Skin epidermis (tissue), 12 donors: ENCODE results near the gene MARF1.
A peak's percentile ranks its signal among the peaks of the same experiment; 100 is the strongest.
"Not testable (repeated sequence)": the region's sequence is repeated elsewhere in the genome, so short reads cannot be mapped to it uniquely, and the experiment has no call there.

Experiments used
- H3K27ac ChIP-seq, 21 experiments: fragments of 200-600 bp; sonication (generic) in 11 of 21; one replicate each; pipeline ENCODE4 v1.5.0; 2020; ENCODE audit warnings: mild to moderate bottlenecking in 3 of 21, inconsistent platforms in 2 of 21, moderate library complexity in 2 of 21
- H3K4me3 ChIP-seq, 7 experiments: fragments of 200-600 bp; sonication (generic) in 2 of 7; one replicate each; pipeline ENCODE4 v1.5.0; 2020; ENCODE audit warnings: inconsistent platforms in 2 of 7, mild to moderate bottlenecking in 2 of 7, moderate library complexity in 1 of 7

MARF1 gene

DNA sequence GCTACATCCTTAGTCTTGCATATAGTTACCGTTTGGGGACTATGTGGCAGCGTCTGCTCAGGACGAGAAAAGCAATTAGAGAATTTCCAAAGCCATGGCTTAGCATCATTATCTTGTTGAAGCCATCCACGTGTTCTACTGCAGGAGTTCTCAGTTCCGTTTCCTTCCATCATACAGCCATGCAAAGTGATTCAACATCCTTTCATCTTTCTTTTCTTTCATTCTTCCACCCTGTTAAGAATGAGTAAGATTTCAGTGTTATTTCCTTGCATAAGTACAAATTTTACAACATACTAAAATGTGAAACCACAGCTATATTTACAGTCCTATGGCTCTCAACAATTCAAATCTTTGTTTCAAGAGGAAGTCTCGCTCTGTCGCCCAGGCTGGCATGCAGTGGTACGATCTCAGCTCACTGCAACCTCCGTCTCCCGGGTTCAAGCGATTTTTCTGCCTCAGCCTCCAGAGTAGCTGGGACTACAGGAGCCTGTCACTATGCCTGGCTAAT is 3.8 kb downstream of the MARF1 start:
- H3K27ac ChIP-seq = peak overlapping the region in 5 of 21 experiments; percentile 5 to 96 (median 16)
- no peak overlapping the region for H3K4me3 ChIP-seq

DNA sequence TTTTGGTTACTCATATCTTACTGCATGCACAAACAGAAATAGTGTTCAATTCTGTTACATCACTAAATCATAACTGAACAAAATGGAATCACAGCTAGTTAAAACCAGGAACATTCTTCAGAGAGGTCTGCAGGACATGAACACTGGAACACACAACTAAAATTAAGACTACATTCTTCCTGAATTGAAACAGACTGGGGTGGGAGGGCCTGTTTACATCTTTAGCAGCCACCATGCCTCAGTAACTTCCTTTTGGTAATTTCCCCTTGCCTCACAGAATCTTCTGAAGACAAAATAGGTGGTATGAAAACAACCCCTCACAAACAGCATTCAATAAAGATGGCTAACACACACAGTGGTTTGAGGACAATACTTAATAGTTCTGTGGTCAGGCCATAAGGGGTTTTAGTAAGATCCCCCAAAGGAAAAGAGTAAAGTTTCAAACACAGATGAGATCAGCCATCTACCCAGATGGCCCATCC is 6.5 kb downstream of the MARF1 start:
- Histone ChIP-seq H3K27ac (peak overlapping the region in 6 of 21 experiments; percentile 11 to 74 (median 48)), H3K4me3 (no peak overlapping the region)

- Histone ChIP-seq H3K4me3 (no peak overlapping the region), H3K27ac (peak overlapping the region in 6 of 21 experiments; percentile 11 to 74 (median 48))
These were observed 7.0 kb downstream of the MARF1 start for GRCh38 chr16:15635926-15636325.

DNA sequence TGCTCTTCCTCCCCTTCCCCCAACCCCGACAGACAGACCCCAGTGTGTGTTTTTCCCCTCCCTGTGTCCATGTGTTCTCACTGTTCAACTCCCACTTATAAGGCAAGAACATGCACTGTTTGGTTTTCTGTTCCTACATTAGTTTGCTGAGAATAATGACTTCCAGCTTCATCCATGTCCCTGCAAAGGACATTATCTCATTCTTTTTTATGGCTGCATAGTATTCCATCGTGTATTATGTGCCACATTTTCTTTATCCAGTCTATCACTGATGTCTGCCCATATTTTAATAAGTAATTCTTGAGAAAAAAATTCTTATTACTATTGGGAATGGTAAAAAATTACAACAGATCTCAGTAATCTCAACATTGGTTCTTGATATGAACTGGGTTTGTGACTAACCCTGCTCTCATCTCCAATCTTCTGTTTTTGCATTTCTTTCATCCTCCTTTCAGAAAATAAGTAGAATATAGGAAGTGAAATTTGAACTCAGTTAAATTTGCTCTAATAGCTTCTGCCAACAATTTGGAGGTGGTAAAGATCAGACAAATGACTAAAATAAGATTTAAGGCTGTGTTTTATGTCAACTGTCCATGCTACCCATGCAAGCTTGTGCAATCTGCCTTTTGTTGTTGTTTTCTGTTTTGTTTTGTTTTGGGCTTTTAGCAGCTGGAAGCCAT is 11.1 kb downstream of the MARF1 start:
- no peak overlapping the region for H3K27ac ChIP-seq
- H3K4me3 ChIP-seq = no peak overlapping the region

GRCh38 chr16:15621889-15622288 is 21.1 kb downstream of the MARF1 start:
- no peak overlapping the region for H3K4me3 ChIP-seq

DNA sequence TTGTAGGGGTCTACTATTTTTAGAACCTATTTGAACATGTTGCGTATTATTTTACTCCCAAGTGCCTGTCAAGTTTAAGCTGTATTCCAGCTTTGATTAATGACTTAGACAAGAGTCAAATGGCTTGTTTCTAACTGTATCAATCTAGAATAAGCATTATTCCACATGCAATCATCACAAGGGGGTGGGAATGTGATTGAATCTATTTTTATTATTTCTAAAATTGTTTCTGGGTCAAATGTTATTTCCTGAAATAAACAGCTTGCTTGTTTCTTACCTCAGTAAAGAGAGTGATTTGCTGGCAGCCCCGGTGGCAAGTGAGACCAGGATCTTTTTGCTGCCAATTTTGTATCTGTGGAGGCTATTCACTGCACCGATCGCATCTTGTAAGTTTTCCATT is 21.5 kb downstream of the MARF1 start:
- Histone ChIP-seq H3K27ac (no peak overlapping the region), H3K4me3 (no peak overlapping the region)

More at GRCh38 chr16:15621889-15622288, 21.1 kb downstream of the MARF1 start:
- no peak overlapping the region for H3K27ac ChIP-seq

DNA sequence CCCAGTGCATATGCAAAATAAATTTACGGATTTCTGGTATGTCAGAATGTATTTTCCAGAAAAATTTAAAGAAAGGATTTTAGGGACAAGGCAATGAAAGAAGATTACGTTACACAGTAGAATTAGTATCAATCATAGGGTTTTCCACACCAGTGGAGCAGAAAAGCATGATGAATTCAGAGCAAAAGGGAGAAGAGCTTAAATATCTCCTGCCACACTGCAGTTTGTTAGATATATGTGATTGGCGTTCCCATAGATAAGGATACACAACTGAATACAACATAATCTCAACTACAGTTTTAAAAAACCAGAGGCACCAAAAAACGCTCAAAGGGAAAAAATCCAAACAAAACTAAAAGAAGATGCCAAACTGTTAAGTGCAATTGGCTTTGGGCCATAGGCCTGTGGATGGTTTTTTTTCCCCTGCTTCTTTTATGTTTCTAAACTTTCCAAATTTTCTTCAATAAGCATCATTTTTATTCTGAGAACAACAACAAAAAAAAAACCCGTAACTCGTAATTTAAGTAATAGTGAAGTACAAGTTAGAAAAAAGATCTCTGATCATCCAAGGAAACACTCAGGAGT is 22.3 kb downstream of the MARF1 start:
- no peak overlapping the region for H3K4me3 ChIP-seq
- no peak overlapping the region for H3K27ac ChIP-seq

DNA sequence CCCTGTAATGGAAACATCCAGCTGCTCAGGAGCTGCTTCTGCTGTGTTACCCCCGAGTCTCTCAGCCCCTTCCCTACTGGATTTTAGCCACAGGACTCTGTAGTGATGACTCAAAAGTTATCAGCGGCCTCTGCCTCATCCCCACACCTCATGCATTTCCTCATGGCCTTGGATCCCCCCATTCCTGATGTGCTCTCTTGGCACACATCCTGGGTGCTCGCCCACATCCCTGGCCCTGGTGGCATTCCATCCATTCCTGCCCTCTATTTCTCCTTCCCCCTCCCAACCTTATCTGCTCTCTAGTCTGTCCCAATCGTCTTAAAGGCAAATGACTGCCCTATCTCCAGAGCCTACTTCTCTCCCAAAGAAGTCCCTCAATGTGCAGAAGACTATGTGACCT is 24.6 kb downstream of the MARF1 start:
- no peak overlapping the region for H3K27ac ChIP-seq

GRCh38 chr16:15617901-15618300 is 25.1 kb downstream of the MARF1 start:
- no peak overlapping the region for H3K4me3 ChIP-seq
- H3K27ac ChIP-seq = no peak overlapping the region

More for the DNA sequence above, 24.6 kb downstream of the MARF1 start:
- no peak overlapping the region for H3K4me3 ChIP-seq

GRCh38 chr16:15616475-15617165 is 26.3 kb downstream of the MARF1 start:
- no peak overlapping the region for H3K27ac ChIP-seq
- no peak overlapping the region for H3K4me3 ChIP-seq

GRCh38 chr16:15616012-15616411 is 26.9 kb downstream of the MARF1 start:
- Histone ChIP-seq H3K27ac (no peak overlapping the region), H3K4me3 (no peak overlapping the region)

GRCh38 chr16:15613676-15614075 is 29.3 kb downstream of the MARF1 start:
- Histone ChIP-seq H3K27ac (no peak overlapping the region), H3K4me3 (no peak overlapping the region)

GRCh38 chr16:15611610-15612009 is 31.3 kb downstream of the MARF1 start:
- H3K27ac ChIP-seq = peak overlapping the region in 1 of 21 experiments; percentile 2
- no peak overlapping the region for H3K4me3 ChIP-seq

DNA sequence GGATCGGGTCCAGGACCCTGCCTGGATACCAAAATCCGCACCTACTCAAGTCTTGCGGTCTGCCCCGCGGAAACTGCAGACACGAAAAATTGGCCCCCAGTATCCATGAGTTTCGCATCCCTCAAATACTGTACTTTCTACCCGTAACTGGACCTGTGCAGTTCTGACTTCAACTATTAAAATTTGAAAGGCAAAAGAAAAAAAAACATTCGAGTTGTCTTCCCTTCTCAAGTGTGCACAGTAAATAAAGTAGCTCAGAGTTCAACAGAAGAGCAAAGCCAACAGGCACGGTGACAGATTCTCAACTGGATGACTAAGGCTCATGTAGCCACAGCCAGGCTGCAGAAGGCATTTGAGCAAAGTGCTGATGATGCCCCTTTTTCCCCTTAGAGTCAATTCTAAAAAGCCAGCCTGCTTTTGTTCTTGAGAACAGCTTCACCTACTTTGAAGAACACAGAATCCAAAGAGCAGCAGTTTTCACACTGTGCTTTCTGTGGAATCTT is 32.5 kb downstream of the MARF1 start:
- H3K27ac ChIP-seq = peak overlapping the region in 1 of 21 experiments; percentile 15
- H3K4me3 ChIP-seq = no peak overlapping the region

GRCh38 chr16:15609286-15609649 is 33.7 kb downstream of the MARF1 start:
- H3K27ac ChIP-seq = no peak overlapping the region
- H3K4me3 ChIP-seq = no peak overlapping the region

DNA sequence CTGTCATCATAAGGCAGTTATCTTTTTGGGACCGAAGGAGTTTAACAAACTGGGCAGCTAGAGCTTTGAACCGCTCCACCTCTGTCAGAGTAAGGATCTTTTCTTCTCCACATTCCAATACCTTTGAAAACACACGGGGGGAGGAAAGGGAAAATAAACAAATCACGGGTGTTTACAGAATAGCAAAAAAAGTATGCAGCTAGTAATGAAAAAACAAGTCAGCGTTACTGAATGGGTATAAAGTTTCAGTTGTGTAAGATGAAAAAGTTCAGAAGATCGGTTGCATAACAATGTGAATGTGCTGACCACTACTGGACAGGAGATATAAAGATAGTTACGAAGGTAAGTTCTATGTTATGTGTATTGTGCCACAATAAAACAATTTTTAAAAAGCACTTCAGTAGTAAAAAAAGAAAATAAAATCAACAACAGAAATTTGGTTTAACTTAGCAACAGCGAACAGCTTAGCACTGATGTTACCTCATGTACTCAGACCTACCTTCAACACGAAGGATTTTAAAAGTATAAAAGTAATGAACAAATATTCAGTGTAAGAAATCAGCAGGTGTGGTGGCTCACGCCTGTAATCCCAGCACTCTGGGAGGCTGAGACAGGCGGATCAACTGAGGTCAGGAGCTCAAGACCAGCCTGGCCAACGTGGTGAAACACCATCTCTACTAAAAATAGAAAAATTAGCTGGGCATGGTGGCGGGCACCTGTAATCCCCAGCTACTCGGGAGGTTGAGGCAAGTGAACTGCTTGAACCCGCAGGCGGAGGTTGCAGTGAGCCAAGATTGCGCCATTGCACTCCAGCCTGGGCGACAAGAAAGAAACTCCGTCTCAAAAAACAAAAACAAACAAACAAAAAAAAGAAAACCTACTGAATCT is 34.3 kb downstream of the MARF1 start:
- Histone ChIP-seq H3K4me3 (no peak overlapping the region), H3K27ac (no peak overlapping the region)

DNA sequence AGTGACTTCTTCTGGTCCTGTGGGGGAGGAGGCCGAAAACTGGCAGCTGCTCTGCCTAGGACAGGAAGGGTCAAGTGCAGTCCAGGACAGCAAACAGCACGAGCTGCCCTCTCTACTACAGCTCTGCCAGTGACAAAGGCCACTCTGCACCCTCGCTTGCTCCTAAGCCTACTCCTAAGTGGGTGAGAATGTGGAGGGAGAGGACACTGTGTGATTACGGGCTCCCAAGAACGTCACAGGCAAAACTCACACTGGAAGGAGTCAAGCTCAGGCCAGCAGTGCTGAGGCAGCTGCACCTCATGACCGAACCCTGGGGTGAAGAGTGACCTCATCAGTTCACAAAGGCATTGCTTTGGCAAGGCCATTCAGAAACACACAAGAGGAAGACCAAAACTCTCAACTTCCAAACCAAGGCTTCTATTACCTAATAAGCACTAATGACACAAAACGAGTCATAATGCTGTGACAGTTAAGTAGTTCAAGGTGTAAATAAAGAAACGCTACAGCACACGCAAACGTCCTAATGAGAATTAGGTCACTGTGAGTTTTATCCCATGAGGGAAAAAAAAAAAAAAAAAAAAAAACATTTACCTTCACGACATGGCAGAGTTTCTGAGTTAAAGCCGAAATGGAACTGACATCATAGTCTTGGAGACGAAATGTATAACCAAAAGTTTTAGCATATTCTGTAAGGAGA is 35.1 kb downstream of the MARF1 start:
- H3K27ac ChIP-seq = peak overlapping the region in 4 of 21 experiments; percentile 17 to 74 (median 31)
- H3K4me3 ChIP-seq = no peak overlapping the region

DNA sequence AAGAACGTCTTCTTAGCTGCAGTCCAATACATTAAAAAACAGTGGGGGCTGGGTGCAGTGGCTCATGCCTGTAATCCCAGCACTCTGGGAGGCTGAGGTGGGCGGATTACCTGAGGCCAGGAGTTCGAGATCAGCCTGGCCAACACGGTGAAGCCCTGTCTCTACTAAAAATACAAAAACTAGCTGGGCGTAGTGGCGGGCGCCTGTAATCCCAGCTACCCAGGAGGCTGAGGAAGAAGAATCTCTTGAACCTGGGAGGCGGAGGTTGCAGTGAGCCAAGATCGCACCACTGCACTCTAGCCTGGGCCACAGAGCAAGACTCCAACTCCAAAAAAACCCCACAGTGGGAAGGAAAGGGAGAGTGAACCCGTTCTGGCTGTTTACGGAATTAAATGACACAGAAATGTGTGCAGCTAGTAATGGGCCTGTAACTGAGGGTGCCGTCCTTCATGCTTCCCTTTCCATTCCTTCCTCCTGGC is 35.7 kb downstream of the MARF1 start:
- H3K4me3 ChIP-seq = not testable (repeated sequence)
- H3K27ac ChIP-seq = peak overlapping the region in 8 of 21 experiments; percentile 17 to 74 (median 41)
